ENCODE data around the gene SH3D19. TPM values are rescaled to one million over a fixed set of nuclear protein-coding genes. Genes with fewer than 3 reads are reported as not detected.

The SH3D19 gene, protein sequence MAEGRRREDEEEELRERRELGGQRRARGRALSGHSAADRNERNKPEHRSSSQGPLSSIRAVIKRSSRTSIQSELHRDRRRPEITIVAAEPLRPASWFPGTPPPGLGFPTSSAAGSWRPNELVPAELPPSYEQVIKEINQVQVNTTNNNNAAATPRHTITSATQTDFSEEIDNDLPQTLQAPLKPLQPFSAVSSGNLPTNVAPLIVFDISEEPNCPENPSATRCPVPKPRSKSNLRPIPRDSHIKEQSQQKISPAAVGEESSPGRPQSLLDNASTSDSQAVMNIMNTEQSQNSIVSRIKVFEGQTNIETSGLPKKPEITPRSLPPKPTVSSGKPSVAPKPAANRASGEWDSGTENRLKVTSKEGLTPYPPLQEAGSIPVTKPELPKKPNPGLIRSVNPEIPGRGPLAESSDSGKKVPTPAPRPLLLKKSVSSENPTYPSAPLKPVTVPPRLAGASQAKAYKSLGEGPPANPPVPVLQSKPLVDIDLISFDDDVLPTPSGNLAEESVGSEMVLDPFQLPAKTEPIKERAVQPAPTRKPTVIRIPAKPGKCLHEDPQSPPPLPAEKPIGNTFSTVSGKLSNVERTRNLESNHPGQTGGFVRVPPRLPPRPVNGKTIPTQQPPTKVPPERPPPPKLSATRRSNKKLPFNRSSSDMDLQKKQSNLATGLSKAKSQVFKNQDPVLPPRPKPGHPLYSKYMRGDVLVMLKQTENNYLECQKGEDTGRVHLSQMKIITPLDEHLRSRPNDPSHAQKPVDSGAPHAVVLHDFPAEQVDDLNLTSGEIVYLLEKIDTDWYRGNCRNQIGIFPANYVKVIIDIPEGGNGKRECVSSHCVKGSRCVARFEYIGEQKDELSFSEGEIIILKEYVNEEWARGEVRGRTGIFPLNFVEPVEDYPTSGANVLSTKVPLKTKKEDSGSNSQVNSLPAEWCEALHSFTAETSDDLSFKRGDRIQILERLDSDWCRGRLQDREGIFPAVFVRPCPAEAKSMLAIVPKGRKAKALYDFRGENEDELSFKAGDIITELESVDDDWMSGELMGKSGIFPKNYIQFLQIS
- 31.1 TPM for polyA plus RNA-seq (2013, experiment 1 of 2)
- 32.5 TPM for polyA plus RNA-seq (2013, experiment 2 of 2)

DNA sequence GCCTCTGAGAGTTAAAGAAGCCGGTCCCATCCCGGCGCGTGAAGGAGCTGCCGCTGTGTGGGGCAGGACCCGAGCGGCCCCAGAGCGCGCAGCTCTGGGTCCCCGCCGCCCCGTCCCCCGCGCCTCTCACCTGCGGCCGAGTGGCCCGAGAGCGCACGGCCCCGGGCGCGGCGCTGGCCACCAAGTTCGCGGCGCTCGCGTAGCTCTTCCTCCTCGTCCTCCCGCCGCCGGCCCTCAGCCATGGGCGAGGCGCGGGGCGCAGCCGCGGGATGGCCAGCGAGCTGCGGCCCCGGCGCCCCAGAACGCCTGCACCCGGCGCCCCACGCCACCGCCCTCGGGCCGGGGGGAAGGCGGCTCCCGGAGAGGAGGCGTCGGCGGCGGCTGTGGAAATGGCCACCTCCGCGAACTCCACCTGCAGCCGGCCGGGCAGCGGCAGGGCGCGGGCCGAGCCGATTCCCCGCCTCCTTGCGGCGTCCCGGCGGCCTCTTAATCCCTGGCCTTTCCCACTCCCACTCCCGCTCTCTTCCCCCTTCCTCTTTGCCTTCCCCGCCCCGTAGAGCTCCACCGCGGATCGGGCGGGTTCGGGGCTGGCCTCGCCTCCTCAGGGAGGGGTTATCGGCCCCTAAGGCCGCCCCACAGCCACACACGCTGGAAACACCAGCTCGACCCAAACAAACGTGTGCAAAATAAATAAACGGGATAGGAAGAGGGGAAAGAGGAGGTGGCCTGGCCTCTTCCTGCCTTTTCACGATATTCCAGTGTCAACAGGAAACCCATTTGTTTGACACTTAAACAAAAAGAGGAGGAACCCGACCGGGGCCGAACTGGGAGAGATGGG is at the start of gene SH3D19:
Gene SH3D19, minus strand, starts transcription at position 495 of the 838 bp plus-strand sequence. Its CDS starts 253 bp downstream, at position 242.
- H2AK5ac ChIP-seq (ENCODE audit: low read length): no peak within 1 kb of the TSS
- H3K9ac ChIP-seq (ENCODE audit: low read length): peak within 1 kb of the TSS; percentile 88
- peak within 1 kb of the TSS; percentile 64 for H3K4me2 ChIP-seq (ENCODE audit: low read length)
- peak within 1 kb of the TSS; percentile 94 for H3K56ac ChIP-seq (ENCODE audit: low read length)
- H4K8ac ChIP-seq (ENCODE audit: low read depth, low read length): peak within 1 kb of the TSS; percentile 70
- peak within 1 kb of the TSS; percentile 84 for H3K4me3 ChIP-seq (ENCODE audit: low read length)
- H3K4me1 ChIP-seq (ENCODE audit: control insufficient read depth, low read depth, low read length): peaks cover 2% of the 10 kb centered on the region
- H3K27me3 ChIP-seq (ENCODE audit: insufficient read depth, low read length, poor library complexity): no peaks in the 10 kb centered on the region
- no peak within 1 kb of the TSS for H3K23ac ChIP-seq (ENCODE audit: low read length)
- peak within 1 kb of the TSS; percentile 86 for H2BK15ac ChIP-seq (replicated peaks; ENCODE audit: low read depth)
- H3K27ac ChIP-seq (ENCODE audit: low read depth, low read length): peak within 1 kb of the TSS; percentile 90
- peaks cover 22% of the 10 kb centered on the region for H3K79me2 ChIP-seq (ENCODE audit: control insufficient read depth, insufficient read depth, low read length)
- WGBS (ENCODE audit: extremely low coverage, insufficient coverage, low lambda C conversion rate): no CpG with 5 or more reads among the region's 88 CpGs
- H2BK5ac ChIP-seq (ENCODE audit: low read length): peak within 1 kb of the TSS; percentile 91
- no peak within 1 kb of the TSS for H4K5ac ChIP-seq (ENCODE audit: low read length)
- H3K4ac ChIP-seq (ENCODE audit: low read depth, low read length): peak within 1 kb of the TSS; percentile 61
- no peak within 1 kb of the TSS for H2BK120ac ChIP-seq (ENCODE audit: low read depth, low read length)
- peak within 1 kb of the TSS; percentile 91 for H3K18ac ChIP-seq (ENCODE audit: low read length)
- peaks cover 5% of the 10 kb centered on the region for H3K79me1 ChIP-seq (ENCODE audit: low read length)
- H3K36me3 ChIP-seq (ENCODE audit: control insufficient read depth, insufficient read depth, low read length): no peaks in the 10 kb centered on the region
- peak; percentile 82 for DNase-seq

DNA sequence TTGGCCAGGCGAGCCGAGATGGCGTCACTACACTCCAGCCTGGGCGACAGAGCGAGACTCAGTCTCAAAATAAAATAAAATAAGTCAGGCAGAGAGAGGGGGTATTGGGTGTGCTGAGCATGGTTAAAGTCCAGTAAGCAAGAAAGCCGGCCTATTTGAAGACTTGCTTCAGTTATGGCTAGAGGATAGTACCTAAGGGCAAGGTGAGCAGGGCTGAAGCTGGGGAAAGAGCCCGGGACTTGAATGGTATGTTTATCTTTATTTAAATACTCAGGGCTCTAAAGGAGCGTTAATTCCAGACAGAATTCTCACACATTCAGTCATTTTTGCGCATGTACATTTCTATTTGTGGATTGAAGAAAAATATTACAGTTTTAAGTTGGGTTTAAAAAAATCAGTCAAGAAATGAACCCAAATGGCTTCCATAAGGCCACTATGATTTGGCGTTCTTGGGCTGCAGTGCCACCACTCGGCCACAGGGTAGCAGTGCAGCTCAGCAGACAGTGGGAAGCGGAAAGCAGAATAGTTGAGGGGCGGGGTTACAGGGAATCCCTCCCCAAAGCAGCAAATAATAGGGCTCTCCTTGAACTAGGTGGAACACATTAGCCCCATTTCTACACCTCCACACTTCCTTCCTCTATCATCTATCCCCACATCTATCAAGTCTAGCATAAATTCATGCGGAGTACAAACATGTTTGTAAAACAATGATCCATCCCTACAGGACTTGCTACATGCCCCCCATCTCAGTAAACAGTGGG is 37.2 kb upstream of the SH3D19 start:
- DNase-seq: peak; percentile 91
- no peak overlapping the region for H2BK15ac ChIP-seq (replicated peaks; ENCODE audit: low read depth)
- H3K27me3 ChIP-seq (ENCODE audit: insufficient read depth, low read length, poor library complexity): no peaks in the 10 kb centered on the region
- no peak overlapping the region for H2BK5ac ChIP-seq (ENCODE audit: low read length)
- H3K4me2 ChIP-seq (ENCODE audit: low read length): no peak overlapping the region
- H4K8ac ChIP-seq (ENCODE audit: low read depth, low read length): no peak overlapping the region
- H4K5ac ChIP-seq (ENCODE audit: low read length): no peak overlapping the region
- no peaks in the 10 kb centered on the region for H3K36me3 ChIP-seq (ENCODE audit: control insufficient read depth, insufficient read depth, low read length)
- H3K4ac ChIP-seq (ENCODE audit: low read depth, low read length): peak overlapping the region; percentile 48
- no peaks in the 10 kb centered on the region for H3K79me2 ChIP-seq (ENCODE audit: control insufficient read depth, insufficient read depth, low read length)
- no peak overlapping the region for H3K4me3 ChIP-seq (ENCODE audit: low read length)
- no peak overlapping the region for H3K9ac ChIP-seq (ENCODE audit: low read length)
- no peak overlapping the region for H3K23ac ChIP-seq (ENCODE audit: low read length)
- no peaks in the 10 kb centered on the region for H3K4me1 ChIP-seq (ENCODE audit: control insufficient read depth, low read depth, low read length)
- no peak overlapping the region for H3K18ac ChIP-seq (ENCODE audit: low read length)
- H3K79me1 ChIP-seq (ENCODE audit: low read length): no peaks in the 10 kb centered on the region
- no CpG with 5 or more reads among the region's 14 CpGs for whole genome bisulfite sequencing (ENCODE audit: extremely low coverage, insufficient coverage, low lambda C conversion rate)
- H2BK120ac ChIP-seq (ENCODE audit: low read depth, low read length): no peak overlapping the region
- no peak overlapping the region for H3K56ac ChIP-seq (ENCODE audit: low read length)
- no peak overlapping the region for H2AK5ac ChIP-seq (ENCODE audit: low read length)
- H3K27ac ChIP-seq (ENCODE audit: low read depth, low read length): no peak overlapping the region

DNA sequence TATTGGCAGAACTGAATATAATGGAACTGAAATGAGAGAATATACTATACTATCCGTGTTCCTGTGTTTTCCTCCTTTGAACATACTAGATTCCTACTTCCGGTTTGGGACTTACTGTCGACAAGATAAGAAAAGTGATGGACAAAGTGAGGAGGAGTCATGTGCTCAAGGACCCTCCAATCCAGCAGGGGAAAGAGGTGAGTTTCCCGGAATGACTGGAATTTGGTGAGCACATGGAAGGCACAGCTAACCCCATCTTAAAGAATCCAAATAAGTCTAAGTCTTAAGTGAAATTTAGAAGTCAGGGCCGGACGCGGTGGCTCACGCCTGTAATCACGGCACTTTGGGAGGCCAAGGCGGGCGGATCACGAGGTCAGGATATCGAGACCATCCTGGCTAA is 36.6 kb upstream of the SH3D19 start:
- Histone ChIP-seq H2AK5ac (ENCODE audit: low read length) (no peak overlapping the region), H3K4me1 (ENCODE audit: control insufficient read depth, low read depth, low read length) (no peaks in the 10 kb centered on the region), H3K36me3 (ENCODE audit: control insufficient read depth, insufficient read depth, low read length) (no peaks in the 10 kb centered on the region), H2BK120ac (ENCODE audit: low read depth, low read length) (no peak overlapping the region), H3K4me2 (ENCODE audit: low read length) (no peak overlapping the region), H2BK5ac (ENCODE audit: low read length) (no peak overlapping the region), H2BK15ac (replicated peaks; ENCODE audit: low read depth) (no peak overlapping the region), H3K4ac (ENCODE audit: low read depth, low read length) (no peak overlapping the region), H4K5ac (ENCODE audit: low read length) (no peak overlapping the region), H3K79me1 (ENCODE audit: low read length) (no peaks in the 10 kb centered on the region), H3K23ac (ENCODE audit: low read length) (no peak overlapping the region), H3K27ac (ENCODE audit: low read depth, low read length) (no peak overlapping the region), H4K8ac (ENCODE audit: low read depth, low read length) (no peak overlapping the region), H3K18ac (ENCODE audit: low read length) (no peak overlapping the region), H3K9ac (ENCODE audit: low read length) (no peak overlapping the region), H3K79me2 (ENCODE audit: control insufficient read depth, insufficient read depth, low read length) (no peaks in the 10 kb centered on the region), H3K56ac (ENCODE audit: low read length) (no peak overlapping the region), H3K4me3 (ENCODE audit: low read length) (no peak overlapping the region), H3K27me3 (ENCODE audit: insufficient read depth, low read length, poor library complexity) (no peaks in the 10 kb centered on the region)
- WGBS (ENCODE audit: extremely low coverage, insufficient coverage, low lambda C conversion rate): no CpG with 5 or more reads among the region's 13 CpGs
- DNase-seq: peak; percentile 54

DNA sequence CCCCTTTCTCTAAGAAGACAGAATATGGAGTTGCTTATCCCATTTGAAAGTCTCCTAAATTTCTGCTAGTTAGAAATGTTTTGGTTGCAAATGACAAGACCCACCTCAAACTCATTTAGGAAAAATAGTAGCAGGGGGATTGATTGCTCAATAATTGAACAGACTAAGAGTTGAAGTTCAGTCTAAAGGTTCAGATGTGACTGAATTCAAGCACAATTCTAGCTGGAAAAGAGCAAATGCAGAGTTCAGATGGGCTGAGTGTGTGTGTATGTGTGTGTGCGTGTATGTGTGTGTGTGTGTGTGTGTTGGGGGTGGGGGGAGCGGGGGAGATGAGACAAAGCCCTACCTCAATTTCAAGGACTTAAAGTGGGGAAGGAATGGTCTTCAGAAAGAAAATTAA is 35.7 kb upstream of the SH3D19 start:
- DNase-seq: no peak
- Histone ChIP-seq H3K4me3 (ENCODE audit: low read length) (no peak overlapping the region), H3K79me2 (ENCODE audit: control insufficient read depth, insufficient read depth, low read length) (no peaks in the 10 kb centered on the region), H3K4me2 (ENCODE audit: low read length) (no peak overlapping the region), H3K56ac (ENCODE audit: low read length) (no peak overlapping the region), H4K5ac (ENCODE audit: low read length) (no peak overlapping the region), H3K9ac (ENCODE audit: low read length) (no peak overlapping the region), H3K4ac (ENCODE audit: low read depth, low read length) (no peak overlapping the region), H4K8ac (ENCODE audit: low read depth, low read length) (no peak overlapping the region), H2BK15ac (replicated peaks; ENCODE audit: low read depth) (no peak overlapping the region), H3K18ac (ENCODE audit: low read length) (no peak overlapping the region), H3K79me1 (ENCODE audit: low read length) (no peaks in the 10 kb centered on the region), H2BK120ac (ENCODE audit: low read depth, low read length) (no peak overlapping the region), H2BK5ac (ENCODE audit: low read length) (no peak overlapping the region), H3K27ac (ENCODE audit: low read depth, low read length) (no peak overlapping the region), H3K27me3 (ENCODE audit: insufficient read depth, low read length, poor library complexity) (no peaks in the 10 kb centered on the region), H3K23ac (ENCODE audit: low read length) (no peak overlapping the region), H3K36me3 (ENCODE audit: control insufficient read depth, insufficient read depth, low read length) (no peaks in the 10 kb centered on the region), H3K4me1 (ENCODE audit: control insufficient read depth, low read depth, low read length) (no peaks in the 10 kb centered on the region), H2AK5ac (ENCODE audit: low read length) (no peak overlapping the region)
- no CpG with 5 or more reads among the region's 2 CpGs for WGBS (ENCODE audit: extremely low coverage, insufficient coverage, low lambda C conversion rate)

DNA sequence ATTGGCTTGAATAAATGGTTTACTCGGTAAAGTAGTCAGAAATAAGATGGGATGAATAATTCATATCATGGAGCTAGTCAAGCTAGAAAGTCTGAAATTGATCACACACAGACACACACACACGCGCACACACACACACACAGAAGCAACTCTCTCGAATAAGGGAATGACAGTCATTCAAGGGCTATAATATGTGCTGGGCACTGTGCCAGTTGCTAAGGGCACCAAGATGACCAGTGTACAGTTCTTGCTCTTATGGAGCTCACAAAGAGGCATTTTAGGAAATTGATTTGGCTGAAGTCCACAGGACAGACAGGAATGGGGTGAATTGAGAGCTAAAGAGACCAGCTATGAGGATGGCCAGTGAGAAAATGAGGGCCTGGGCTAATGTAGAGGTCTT is 34.2 kb upstream of the SH3D19 start:
- no peaks in the 10 kb centered on the region for H3K4me1 ChIP-seq (ENCODE audit: control insufficient read depth, low read depth, low read length)
- no peak for DNase-seq
- H2BK120ac ChIP-seq (ENCODE audit: low read depth, low read length): no peak overlapping the region
- H3K27me3 ChIP-seq (ENCODE audit: insufficient read depth, low read length, poor library complexity): no peaks in the 10 kb centered on the region
- no peak overlapping the region for H2BK5ac ChIP-seq (ENCODE audit: low read length)
- no peak overlapping the region for H3K4me3 ChIP-seq (ENCODE audit: low read length)
- H3K9ac ChIP-seq (ENCODE audit: low read length): no peak overlapping the region
- H3K79me2 ChIP-seq (ENCODE audit: control insufficient read depth, insufficient read depth, low read length): no peaks in the 10 kb centered on the region
- H3K4me2 ChIP-seq (ENCODE audit: low read length): no peak overlapping the region
- H4K8ac ChIP-seq (ENCODE audit: low read depth, low read length): no peak overlapping the region
- no peaks in the 10 kb centered on the region for H3K36me3 ChIP-seq (ENCODE audit: control insufficient read depth, insufficient read depth, low read length)
- H3K23ac ChIP-seq (ENCODE audit: low read length): no peak overlapping the region
- H2AK5ac ChIP-seq (ENCODE audit: low read length): no peak overlapping the region
- no peak overlapping the region for H2BK15ac ChIP-seq (replicated peaks; ENCODE audit: low read depth)
- H3K27ac ChIP-seq (ENCODE audit: low read depth, low read length): no peak overlapping the region
- no peak overlapping the region for H3K18ac ChIP-seq (ENCODE audit: low read length)
- no peaks in the 10 kb centered on the region for H3K79me1 ChIP-seq (ENCODE audit: low read length)
- WGBS (ENCODE audit: extremely low coverage, insufficient coverage, low lambda C conversion rate): no CpG with 5 or more reads among the region's 4 CpGs
- H3K56ac ChIP-seq (ENCODE audit: low read length): no peak overlapping the region
- H4K5ac ChIP-seq (ENCODE audit: low read length): no peak overlapping the region
- H3K4ac ChIP-seq (ENCODE audit: low read depth, low read length): no peak overlapping the region
